GM04503 (cell line): ENCODE results near the gene HMCN2.
"Not testable (repeated sequence)": the region's sequence is repeated elsewhere in the genome, so short reads cannot be mapped to it uniquely, and the experiment has no call there.

ENCODE experiments used
- DNase-seq: peaks from one replicate; pipeline ENCODE4 v3.0.0-alpha.2; 2012; ENCODE audit warnings: low read depth

The HMCN2 gene

GRCh38 chr9:130240410-130241197, 25.0 kb upstream of the HMCN2 start:
- DNase-seq = no peak

- DNase-seq = no peak
Measured at GRCh38 chr9:130241198-130241535, 24.4 kb upstream of the HMCN2 start.

GRCh38 chr9:130242270-130243014, 23.1 kb upstream of the HMCN2 start:
- no peak for DNase-seq

- DNase-seq = no peak
Measured at GRCh38 chr9:130243015-130243881, 22.3 kb upstream of the HMCN2 start.

- DNase-seq = no peak
Measured at GRCh38 chr9:130243882-130244170, 21.7 kb upstream of the HMCN2 start.

GRCh38 chr9:130244548-130245165, 20.9 kb upstream of the HMCN2 start:
- no peak for DNase-seq

GRCh38 chr9:130245474-130245873, 20.1 kb upstream of the HMCN2 start:
- DNase-seq = no peak

- DNase-seq = no peak
Measured at GRCh38 chr9:130246126-130246525, 19.4 kb upstream of the HMCN2 start.

GRCh38 chr9:130254747-130255630, 10.6 kb upstream of the HMCN2 start:
- DNase-seq = no peak

GRCh38 chr9:130255631-130256134, 9.9 kb upstream of the HMCN2 start:
- DNase-seq = no peak

- DNase-seq = no peak
Measured at GRCh38 chr9:130256644-130257043, 8.9 kb upstream of the HMCN2 start.

GRCh38 chr9:130258137-130258536, 7.4 kb upstream of the HMCN2 start:
- not testable (repeated sequence) for DNase-seq

GRCh38 chr9:130259044-130259443, 6.5 kb upstream of the HMCN2 start:
- no peak for DNase-seq

- no peak for DNase-seq
Measured at GRCh38 chr9:130260816-130261765, 4.5 kb upstream of the HMCN2 start.

GRCh38 chr9:130262061-130262745, 3.4 kb upstream of the HMCN2 start:
- no peak for DNase-seq

GRCh38 chr9:130262771-130263170, 2.8 kb upstream of the HMCN2 start:
- DNase-seq = no peak

GRCh38 chr9:130263601-130264413, 1.8 kb upstream of the HMCN2 start:
- DNase-seq = no peak
